Smooth muscle cell (in vitro differentiated cells): ENCODE measurements around the gene C16orf90. TPM values are rescaled to one million over a fixed set of nuclear protein-coding genes. Genes with fewer than 3 reads are reported as not detected.

Source experiments
- DNase-seq: peaks from one replicate; lab custom pipeline; 2025; ENCODE audit not compliant: unreplicated experiment; lab: John Stamatoyannopoulos, UW
- H2AFZ ChIP-seq: fragments of 200-600 bp; sonication (generic); 2 replicates; pipeline ENCODE4 v1.6.0; 2016; ENCODE audit warnings: antibody characterized with exemption, low read depth, mild to moderate bottlenecking
- H3F3A ChIP-seq: fragments of 200-600 bp; sonication (generic); 2 replicates; pipeline ENCODE4 v1.6.0; 2017; ENCODE audit warnings: antibody characterized with exemption, low read depth
- H3K27ac ChIP-seq: fragments of 200-600 bp; sonication (generic); 2 replicates; pipeline ENCODE4 v1.5.1; 2016; ENCODE audit warnings: low read depth, mild to moderate bottlenecking
- H3K27me3 ChIP-seq: fragments of 200-600 bp; sonication (generic); 2 replicates; pipeline ENCODE4 v1.6.1; 2016; ENCODE audit warnings: low read depth, mild to moderate bottlenecking
- H3K36me3 ChIP-seq: fragments of 200-600 bp; sonication (generic); 2 replicates; pipeline ENCODE4 v1.5.1; 2016; ENCODE audit warnings: low read depth
- H3K4me1 ChIP-seq: fragments of 200-600 bp; sonication (generic); 2 replicates; pipeline ENCODE4 v1.5.1; 2016; ENCODE audit warnings: low read depth
- H3K4me2 ChIP-seq: fragments of 200-600 bp; sonication (generic); 2 replicates; pipeline ENCODE4 v1.6.0; 2016; ENCODE audit warnings: mild to moderate bottlenecking
- H3K4me3 ChIP-seq: fragments of 200-600 bp; sonication (generic); 2 replicates; pipeline ENCODE4 v1.5.1; 2016; ENCODE audit warnings: mild to moderate bottlenecking
- H3K79me2 ChIP-seq: fragments of 200-600 bp; sonication (generic); 2 replicates; pipeline ENCODE4 v1.6.0; 2016; ENCODE audit warnings: low read depth, mild to moderate bottlenecking
- H3K9ac ChIP-seq: fragments of 200-600 bp; sonication (generic); 2 replicates; pipeline ENCODE4 v1.6.0; 2016; ENCODE audit warnings: low read depth
- H3K9me3 ChIP-seq: fragments of 200-600 bp; sonication (generic); replicated peaks from 2 replicates; pipeline ENCODE4 v1.5.1; 2016; ENCODE audit warnings: low read depth
- H4K20me1 ChIP-seq: fragments of 200-600 bp; sonication (generic); 2 replicates; pipeline ENCODE4 v1.6.0; 2016; ENCODE audit warnings: low read depth
- WGBS: methylation state at CpG from one replicate; pipeline ENCODE4 v1.1.7; 2016; ENCODE audit warnings: low lambda C conversion rate; 5-methylcytosine and 5-hydroxymethylcytosine counted together
- polyA plus RNA-seq: library from polyadenylated mRNA; unstranded; fragments of >200 nt; fragmentation: Nextera tagmentation; extraction: Ambion mirVana; gene quantifications from 2 replicates; pipeline ENCODE4 v1.2.1, GENCODE V29; 2016
- total RNA-seq: library from RNA; depleted of rRNA; stranded (reverse); fragments of >200 nt; gene quantifications from 2 replicates; pipeline ENCODE4 v1.2.3, GENCODE V29; 2014
- TF ChIP-seq, protein P1 (sequence below): fragments of 200-600 bp; sonication (generic); IDR thresholded peaks from 2 replicates; pipeline ENCODE4 v1.5.1; 2017; ENCODE audit warnings: borderline replicate concordance, mild to moderate bottlenecking, antibody characterized with exemption; ENCODE audit not compliant: insufficient read depth, poor library complexity, severe bottlenecking

C16orf90 gene
- total and polyA plus RNA-seq, 2 experiments from 2014 or later = not detected

- Histone ChIP-seq H3K9me3 (no peaks in the 10 kb centered on the region), H3K9ac (peak overlapping the region; percentile 98), H3K4me3 (peak overlapping the region; percentile 86), H3K27ac (peak overlapping the region; percentile 77), H3K79me2 (peaks cover 61% of the 10 kb centered on the region), H2AFZ (no peak overlapping the region), H3K36me3 (no peaks in the 10 kb centered on the region), H3K4me2 (peak overlapping the region; percentile 88), H3K4me1 (peaks cover 32% of the 10 kb centered on the region), H4K20me1 (peaks cover 60% of the 10 kb centered on the region), H3K27me3 (no peaks in the 10 kb centered on the region), H3F3A (peaks cover 7% of the 10 kb centered on the region)
- TF ChIP-seq, protein P1, sequence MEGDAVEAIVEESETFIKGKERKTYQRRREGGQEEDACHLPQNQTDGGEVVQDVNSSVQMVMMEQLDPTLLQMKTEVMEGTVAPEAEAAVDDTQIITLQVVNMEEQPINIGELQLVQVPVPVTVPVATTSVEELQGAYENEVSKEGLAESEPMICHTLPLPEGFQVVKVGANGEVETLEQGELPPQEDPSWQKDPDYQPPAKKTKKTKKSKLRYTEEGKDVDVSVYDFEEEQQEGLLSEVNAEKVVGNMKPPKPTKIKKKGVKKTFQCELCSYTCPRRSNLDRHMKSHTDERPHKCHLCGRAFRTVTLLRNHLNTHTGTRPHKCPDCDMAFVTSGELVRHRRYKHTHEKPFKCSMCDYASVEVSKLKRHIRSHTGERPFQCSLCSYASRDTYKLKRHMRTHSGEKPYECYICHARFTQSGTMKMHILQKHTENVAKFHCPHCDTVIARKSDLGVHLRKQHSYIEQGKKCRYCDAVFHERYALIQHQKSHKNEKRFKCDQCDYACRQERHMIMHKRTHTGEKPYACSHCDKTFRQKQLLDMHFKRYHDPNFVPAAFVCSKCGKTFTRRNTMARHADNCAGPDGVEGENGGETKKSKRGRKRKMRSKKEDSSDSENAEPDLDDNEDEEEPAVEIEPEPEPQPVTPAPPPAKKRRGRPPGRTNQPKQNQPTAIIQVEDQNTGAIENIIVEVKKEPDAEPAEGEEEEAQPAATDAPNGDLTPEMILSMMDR = no peak
- WGBS = 58% methylated on average over 9 of the region's 9 CpGs
- no peak for DNase-seq
Measured at GRCh38 chr16:3459401-3460090, 35.7 kb downstream of the C16orf90 start.

DNA sequence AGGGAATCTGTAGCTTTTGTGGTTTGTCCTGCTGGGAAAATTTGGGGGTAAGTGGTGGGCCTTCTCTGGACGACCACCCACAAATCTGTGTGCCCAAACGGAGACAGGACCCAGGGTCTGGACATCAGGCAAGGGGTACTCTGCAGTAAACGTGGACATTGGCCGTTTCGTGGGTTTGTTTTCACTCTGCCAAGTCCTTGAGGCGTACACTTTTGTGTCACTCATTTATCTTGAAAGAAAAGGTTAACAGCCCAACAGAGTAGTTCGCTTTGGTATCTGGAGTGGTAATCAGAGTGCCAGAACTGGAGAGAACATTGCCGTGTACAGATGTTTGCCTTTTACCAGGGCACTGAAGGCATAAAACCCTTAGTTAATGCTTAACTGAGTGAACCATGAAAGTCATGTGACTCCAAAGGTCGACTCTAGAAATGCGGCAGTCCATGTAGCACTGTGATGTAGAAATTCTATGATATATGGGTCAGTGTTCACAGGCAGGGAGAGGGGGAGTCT is 36.4 kb downstream of the C16orf90 start:
- Histone ChIP-seq H3K27ac (peak overlapping the region; percentile 77), H3K9me3 (no peaks in the 10 kb centered on the region), H3K79me2 (peaks cover 54% of the 10 kb centered on the region), H3K4me3 (peak overlapping the region; percentile 86), H3K27me3 (no peaks in the 10 kb centered on the region), H3K36me3 (no peaks in the 10 kb centered on the region), H4K20me1 (peaks cover 53% of the 10 kb centered on the region), H3F3A (peaks cover 7% of the 10 kb centered on the region), H3K4me2 (peak overlapping the region; percentile 88), H2AFZ (no peak overlapping the region), H3K4me1 (peaks cover 32% of the 10 kb centered on the region), H3K9ac (peak overlapping the region; percentile 98)
- TF ChIP-seq, protein P1 = no peak
- WGBS = 13% methylated on average over 10 of the region's 10 CpGs
- DNase-seq = no peak

DNA sequence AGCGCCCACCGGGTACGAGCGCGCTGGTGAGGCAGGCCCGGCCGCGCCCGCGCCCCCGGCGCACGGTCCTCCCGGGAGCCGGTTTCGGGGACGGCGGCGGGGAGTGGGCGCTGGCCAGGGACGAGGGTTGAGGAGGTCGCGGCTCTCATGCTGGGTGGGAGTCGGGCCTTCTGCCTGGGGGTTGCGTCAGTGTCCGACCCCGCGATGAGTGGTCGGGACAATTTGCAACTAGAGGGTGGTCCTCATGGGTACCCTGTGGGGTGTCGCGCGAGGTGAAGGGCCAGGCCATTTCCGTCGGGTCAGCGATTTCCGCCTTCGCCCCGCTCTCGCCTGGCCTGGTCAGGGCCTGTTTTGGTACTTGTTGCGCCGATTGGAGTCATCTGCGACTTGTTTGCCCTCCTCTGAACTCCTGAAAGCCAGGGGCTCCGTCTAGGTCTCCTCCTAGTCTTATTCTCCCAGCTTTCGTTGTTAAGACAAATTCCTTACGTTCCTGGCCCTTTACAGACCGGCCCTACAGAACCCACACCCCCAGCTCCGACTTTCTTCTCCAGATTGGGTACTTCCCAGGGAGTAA is 36.9 kb downstream of the C16orf90 start:
- Histone ChIP-seq H3K36me3 (no peaks in the 10 kb centered on the region), H4K20me1 (peaks cover 48% of the 10 kb centered on the region), H3K4me3 (peak overlapping the region; percentile 86), H3K9me3 (no peaks in the 10 kb centered on the region), H3F3A (peaks cover 7% of the 10 kb centered on the region), H2AFZ (no peak overlapping the region), H3K79me2 (peaks cover 49% of the 10 kb centered on the region), H3K27ac (peak overlapping the region; percentile 77), H3K4me2 (peak overlapping the region; percentile 88), H3K4me1 (peaks cover 32% of the 10 kb centered on the region), H3K9ac (peak overlapping the region; percentile 98), H3K27me3 (no peaks in the 10 kb centered on the region)
- TF ChIP-seq, protein P1 = no peak
- under 1% methylated on average over 40 of the region's 47 CpGs for WGBS
- no peak for DNase-seq
